CD4-positive, alpha-beta T cell treated with Interleukin-1 beta for 1 hour (primary cell): ENCODE results near the gene CALCOCO1.
"Not testable (repeated sequence)": the region's sequence is repeated elsewhere in the genome, so short reads cannot be mapped to it uniquely, and the experiment has no call there.

Experiments used
- DNase-seq, 2 donors: peaks; one replicate each; pipeline ENCODE4 v3.0.0-alpha.2; 2020 to 2022

CALCOCO1 gene

DNA sequence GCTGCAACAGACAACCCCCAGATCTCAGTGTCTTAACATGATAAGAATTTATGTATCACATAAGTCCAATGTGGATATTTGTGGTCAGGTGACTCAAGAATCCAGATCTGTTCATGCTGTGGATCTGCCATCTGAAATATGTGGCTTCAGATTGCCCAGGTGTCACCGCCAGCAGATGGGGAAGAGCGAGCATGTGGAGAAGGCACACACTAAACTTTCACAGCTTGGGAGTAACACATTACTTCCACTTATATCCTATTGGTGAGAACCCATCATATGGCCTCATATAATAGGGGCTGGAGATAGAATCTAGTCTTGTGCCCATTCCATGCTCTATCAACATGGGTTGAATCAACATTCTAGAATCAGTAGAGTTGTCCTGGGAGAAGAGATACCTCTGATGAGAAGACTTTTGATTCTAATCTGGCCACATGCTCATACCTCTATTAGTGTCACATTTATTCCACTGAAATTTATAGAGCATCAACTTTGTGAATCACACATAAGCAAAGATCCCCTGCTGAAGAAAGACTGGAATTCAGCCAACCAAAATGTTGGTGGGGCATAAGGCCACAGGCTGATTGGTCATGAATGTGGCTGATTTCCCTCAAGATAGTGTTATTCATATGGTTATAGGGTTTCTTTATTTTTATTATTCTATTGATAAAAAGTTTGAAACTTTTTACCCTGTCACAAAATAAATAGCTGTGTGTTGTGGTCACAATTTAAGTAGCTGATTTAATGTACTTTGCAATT lies 6.0 kb upstream of the CALCOCO1 start:
- DNase-seq = no peak

- DNase-seq = no peak
Observed at GRCh38 chr12:53729644-53730043, 2.4 kb upstream of the CALCOCO1 start.

GRCh38 chr12:53728206-53728605 lies 954 bp upstream of the CALCOCO1 start:
- DNase-seq = no peak

DNA sequence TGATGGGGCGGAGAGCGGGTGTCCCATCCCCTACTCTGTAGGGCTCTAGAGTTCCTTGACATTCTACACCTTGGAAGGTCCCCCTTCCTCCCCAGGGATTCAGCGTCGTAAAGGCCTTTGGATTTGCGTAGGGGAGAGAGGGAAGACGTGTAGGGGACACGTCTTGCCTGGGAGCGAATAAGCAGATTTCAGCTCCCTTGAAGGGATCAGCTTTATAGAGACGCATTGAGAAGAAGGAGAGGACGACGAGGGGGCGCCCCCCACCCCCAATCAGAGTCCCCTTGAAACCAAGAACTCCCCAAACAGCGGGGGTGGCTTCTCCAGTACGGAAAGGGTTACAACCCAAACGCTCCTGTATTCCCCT lies 324 bp downstream of the CALCOCO1 start:
- no peak for DNase-seq

- DNase-seq = no peak
Observed at GRCh38 chr12:53726341-53726740, 911 bp downstream of the CALCOCO1 start.

- DNase-seq = no peak
Observed at GRCh38 chr12:53725824-53726223, 1.4 kb downstream of the CALCOCO1 start.

GRCh38 chr12:53722450-53723041 lies 4.7 kb downstream of the CALCOCO1 start:
- no peak for DNase-seq

DNA sequence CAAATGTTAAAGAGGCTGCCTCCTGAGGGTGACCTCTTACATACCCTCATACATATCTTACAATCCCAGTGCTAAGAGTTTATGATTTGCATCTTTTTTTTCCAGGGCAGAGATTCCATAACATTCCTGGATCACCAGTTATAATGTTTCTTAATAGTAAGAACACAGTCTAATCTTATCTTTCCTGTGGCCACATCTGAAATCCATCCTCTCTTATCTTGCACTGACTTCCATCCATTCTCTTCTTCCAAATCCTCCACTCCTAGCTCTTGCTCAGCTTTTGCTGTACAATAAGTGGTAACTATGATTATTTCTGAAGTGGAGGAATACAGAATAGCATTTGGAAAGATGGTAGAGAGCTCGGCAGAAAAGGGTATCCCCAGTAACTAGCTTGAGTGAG lies 6.3 kb downstream of the CALCOCO1 start:
- no peak for DNase-seq

DNA sequence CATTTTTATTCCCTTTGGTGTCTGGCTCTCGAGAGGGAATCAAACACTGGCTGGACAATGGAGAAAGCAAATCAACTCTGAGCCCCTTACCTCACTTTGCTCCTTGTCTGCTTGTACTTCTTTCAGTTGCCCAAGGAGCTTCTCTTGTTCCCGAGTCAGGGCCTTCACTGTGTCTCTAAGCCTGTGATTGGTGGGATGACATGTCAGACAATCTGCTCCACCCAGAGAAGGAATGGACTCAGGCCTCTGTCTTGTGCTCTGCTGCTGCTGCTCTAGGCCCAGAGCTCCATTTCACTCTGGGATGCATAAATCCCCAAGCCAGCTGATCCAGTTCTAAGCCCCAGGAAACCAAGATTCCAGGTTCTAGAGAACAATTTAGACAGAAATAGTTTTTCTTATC lies 7.6 kb downstream of the CALCOCO1 start:
- no peak for DNase-seq

DNA sequence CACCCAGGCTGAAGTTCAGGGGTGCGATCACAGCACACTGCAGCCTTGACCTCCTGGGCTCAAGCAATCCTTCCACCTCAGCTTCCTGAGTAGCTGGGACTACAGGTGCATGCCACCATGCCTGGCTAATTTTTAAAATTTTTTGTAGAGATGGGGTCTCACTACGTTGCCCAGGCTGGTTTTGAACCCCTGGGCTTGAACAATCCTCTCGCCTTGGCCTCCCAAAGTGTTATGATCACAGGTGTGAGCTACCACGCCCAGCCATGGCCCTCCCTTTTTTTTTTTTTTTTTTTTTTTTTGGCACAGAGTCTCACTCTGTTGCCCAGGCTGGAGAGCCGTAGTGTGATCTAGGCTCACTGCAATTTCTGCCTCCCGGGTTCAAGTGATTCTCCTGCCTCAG lies 8.7 kb downstream of the CALCOCO1 start:
- DNase-seq = not testable (repeated sequence)

DNA sequence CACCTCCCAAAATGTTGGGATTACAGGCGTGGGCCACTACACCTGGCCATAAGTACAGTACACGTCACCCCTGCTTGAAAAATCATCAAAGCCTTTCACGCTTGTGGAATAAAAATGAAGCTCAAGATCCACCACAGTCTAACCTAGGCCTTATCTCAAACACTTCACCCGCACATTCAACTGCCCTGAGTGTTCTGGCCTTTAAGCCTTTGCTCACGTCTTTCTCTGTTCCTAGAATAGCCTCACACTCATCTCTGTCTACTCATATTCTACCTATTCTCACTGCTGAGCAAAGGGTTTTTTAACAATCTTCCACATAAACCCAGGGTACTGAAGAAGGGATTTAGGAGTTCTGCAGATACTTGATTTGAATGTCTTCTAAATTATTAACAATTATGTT lies 9.9 kb downstream of the CALCOCO1 start:
- no peak for DNase-seq

DNA sequence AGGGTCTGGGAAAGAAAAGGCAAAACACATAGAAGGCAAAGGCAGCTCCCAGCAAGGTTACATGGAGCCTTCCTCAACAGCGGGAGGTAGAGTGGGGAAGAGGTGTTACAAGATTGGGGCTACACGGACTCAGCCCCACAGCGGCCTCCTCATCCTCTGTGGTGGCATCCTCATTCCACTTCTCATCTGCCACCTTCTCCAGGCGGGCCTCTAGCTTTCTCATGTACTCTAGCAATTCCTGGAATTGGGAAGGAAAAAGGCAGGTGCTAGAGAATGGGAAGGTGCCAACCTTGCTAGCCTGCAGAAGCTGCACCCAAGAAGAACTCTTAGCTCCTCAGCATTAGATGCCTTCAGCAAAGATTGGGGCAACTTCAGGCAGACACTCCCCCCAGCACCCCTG lies 13.2 kb downstream of the CALCOCO1 start:
- no peak for DNase-seq

DNA sequence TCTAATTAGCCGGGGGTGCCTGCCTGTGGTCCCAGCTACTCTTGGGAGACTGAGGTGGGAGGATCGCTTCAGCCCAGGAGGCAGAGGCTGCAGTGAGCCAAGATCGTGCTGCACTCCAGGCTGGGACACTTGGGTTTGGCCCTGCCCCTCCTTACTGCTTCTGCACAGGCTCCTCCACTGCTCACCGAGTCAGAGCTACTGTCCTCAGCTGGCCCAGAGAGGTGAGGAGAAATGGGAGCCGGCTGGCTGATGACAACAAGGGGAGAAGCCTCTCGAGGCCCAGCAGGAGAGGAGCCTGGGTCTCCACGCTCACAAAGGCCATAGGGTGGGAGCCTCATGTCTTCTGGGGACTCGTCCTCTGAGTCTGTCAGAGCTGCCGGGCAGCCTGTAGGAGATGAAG lies 13.7 kb downstream of the CALCOCO1 start:
- no peak for DNase-seq

DNA sequence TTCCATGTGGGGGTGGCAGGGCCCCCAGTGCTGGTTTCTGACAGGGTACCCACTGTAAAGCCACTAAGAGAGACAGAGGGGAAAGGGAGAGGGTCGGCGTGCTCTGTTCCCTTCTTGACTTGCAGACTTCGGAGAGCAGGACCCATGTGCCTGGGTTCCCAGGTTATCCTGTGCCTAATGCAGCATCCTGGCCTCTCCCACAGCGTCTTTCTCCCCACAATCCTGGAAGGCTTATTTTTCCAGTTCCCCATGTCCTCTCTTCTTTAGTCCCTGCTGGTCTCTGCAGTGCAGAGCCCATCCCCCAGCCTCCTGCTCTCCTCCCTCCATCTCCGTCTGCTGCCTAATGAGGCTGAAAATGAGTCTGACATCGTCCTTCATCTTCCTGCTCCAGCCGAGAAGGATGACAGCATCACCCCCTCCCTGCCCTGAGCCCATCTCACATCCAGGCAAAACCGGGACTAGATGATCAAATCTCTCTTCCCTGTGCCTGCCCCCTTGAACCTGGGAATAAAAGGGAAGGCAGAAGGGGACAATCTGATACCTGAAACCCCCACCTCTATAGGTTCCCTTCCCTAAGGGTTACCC lies 15.1 kb downstream of the CALCOCO1 start:
- no peak for DNase-seq

DNA sequence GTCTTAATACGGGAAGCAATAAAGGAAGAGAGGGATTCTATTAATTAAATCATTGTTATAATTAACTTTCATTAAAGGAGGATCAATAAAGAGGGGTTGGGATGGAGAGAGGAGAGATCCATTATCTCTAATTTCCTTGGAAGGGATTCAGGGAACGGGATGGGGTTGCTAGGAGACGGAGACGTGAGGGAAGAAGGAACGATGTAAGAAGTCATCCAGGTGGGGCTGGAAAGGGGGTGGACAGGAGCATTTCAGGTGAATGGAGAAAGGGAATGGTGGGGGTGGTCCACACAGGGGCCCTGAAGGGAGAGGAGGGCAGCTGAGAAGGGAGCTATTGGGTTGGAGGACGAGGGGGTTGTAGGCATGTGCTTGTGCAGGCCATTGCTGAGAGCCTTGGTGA lies 17.2 kb downstream of the CALCOCO1 start:
- DNase-seq = no peak

- no peak for DNase-seq
Observed at GRCh38 chr12:53709671-53710070, 17.6 kb downstream of the CALCOCO1 start.

- DNase-seq = no peak
Observed at GRCh38 chr12:53706080-53706479, 21.2 kb downstream of the CALCOCO1 start.

- DNase-seq = no peak
Observed at GRCh38 chr12:53703756-53704155, 23.5 kb downstream of the CALCOCO1 start.

DNA sequence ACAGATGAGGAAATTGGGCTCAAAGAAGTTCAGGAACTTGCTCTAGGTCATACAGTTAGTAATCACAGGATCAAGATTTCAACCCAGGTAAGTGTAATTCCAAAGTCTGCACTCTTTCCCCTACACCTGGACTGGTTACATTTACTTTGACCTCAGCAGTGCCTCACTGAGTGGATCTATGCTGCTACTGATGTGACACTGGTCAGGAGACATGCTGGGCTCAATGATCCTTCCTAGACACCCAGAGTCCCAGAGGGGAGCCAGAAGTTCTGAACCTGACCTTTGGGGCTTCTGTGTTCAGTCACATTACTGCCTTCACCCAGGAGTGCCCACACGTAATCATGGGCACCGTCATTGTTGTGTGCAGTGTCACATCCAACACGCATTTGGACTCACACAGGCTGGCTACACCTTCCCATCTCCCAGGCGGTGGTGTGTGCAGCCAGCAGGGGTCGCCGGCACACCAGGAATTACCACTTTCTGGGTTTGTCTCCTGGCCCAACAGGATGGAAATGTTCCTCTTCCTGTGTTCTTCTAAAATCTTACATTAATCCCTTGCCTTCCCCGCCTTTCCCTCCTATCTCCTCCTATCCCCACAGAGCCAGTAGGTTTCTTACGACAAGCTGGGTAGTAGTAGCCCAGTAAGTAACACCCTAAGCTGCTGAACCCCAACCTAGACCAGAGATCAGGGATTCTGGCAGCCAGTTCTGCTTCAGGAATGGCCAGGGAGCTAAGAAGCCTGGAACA lies 25.6 kb downstream of the CALCOCO1 start:
- DNase-seq = peak; percentile 72 to 76

- DNase-seq = no peak
Observed at GRCh38 chr12:53700567-53700966, 26.7 kb downstream of the CALCOCO1 start.

DNA sequence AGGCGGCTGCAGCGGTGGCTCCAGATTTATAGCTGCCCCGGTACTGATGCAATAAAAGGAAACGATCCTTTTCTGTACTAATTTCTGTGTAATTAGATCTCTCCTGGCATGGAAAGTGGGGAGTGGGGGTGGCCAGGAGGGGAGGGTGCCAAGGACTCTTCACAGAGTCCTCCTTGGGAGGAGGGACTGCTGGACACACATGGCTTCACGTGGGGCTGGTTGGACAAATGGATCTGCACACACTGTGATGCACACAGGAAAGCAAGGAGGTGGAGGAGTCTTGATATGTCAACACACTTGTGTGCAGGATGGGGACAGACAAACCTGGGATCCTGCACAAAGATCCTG lies 27.6 kb downstream of the CALCOCO1 start:
- DNase-seq = no peak

- no peak for DNase-seq
Observed at GRCh38 chr12:53698948-53699677, 28.1 kb downstream of the CALCOCO1 start.

- no peak for DNase-seq
Observed at GRCh38 chr12:53696655-53697331, 30.5 kb downstream of the CALCOCO1 start.
